GM18909 (cell line): ENCODE measurements around the gene SELENOK.

Source experiments
- ATAC-seq: cut with Tn5 transposase; IDR thresholded peaks from one replicate; pipeline ENCODE4 v1.9.1; 2021; ENCODE audit warnings: mild to moderate bottlenecking; ENCODE audit not compliant: unreplicated experiment, poor library complexity

The SELENOK gene

GRCh38 chr3:53844262-53845102, 47.2 kb downstream of the SELENOK start:
- ATAC-seq: peak; percentile 5

GRCh38 chr3:53843195-53844177, 48.2 kb downstream of the SELENOK start:
- peak; percentile 50 for ATAC-seq

GRCh38 chr3:53842436-53843194, 49.0 kb downstream of the SELENOK start:
- ATAC-seq: no peak

- no peak for ATAC-seq
Observed at GRCh38 chr3:53841296-53841695, 50.4 kb downstream of the SELENOK start.

- no peak for ATAC-seq
Observed at GRCh38 chr3:53837331-53837730, 54.3 kb downstream of the SELENOK start.

- no peak for ATAC-seq
Observed at GRCh38 chr3:53836084-53836872, 55.4 kb downstream of the SELENOK start.

GRCh38 chr3:53835257-53835656, 56.4 kb downstream of the SELENOK start:
- ATAC-seq: no peak

- no peak for ATAC-seq
Observed at GRCh38 chr3:53834429-53835095, 57.1 kb downstream of the SELENOK start.
